HepG2 (cell line): ENCODE results near the gene HSDL1. TPM values are rescaled to one million over a fixed set of nuclear protein-coding genes. Genes with fewer than 3 reads are reported as not detected.

Experiments
- ATF3 ChIP-seq: sonication (generic); formaldehyde crosslinking; IDR thresholded peaks from 2 replicates; pipeline ENCODE4 v1.4.0; 2020; ENCODE audit warnings: missing genetic modification reagents
- CEBPG ChIP-seq: IDR thresholded peaks from 2 replicates; pipeline ENCODE4 v1.6.1; 2016
- DRAP1 ChIP-seq: IDR thresholded peaks from 2 replicates; pipeline ENCODE4 v1.6.1; 2016; ENCODE audit warnings: missing genetic modification reagents, missing compliant biosample characterization
- E2F5 ChIP-seq: sonication (generic); formaldehyde crosslinking; conservative IDR thresholded peaks from 2 replicates; pipeline ENCODE4 v1.4.0; 2020; ENCODE audit warnings: missing genetic modification reagents
- HNF1A ChIP-seq, 2 experiments: sonication (generic) in 1 of 2; formaldehyde crosslinking in 1 of 2; IDR thresholded peaks; 2 replicates each; pipeline versions ENCODE4 v1.4.0 to v1.6.1; 2016 to 2020; ENCODE audit warnings: borderline replicate concordance in 1 of 2, low read depth in 1 of 2, mild to moderate bottlenecking in 1 of 2, missing genetic modification reagents in 1 of 2
- KLF15 ChIP-seq: sonication (generic); formaldehyde crosslinking; IDR thresholded peaks from 2 replicates; pipeline ENCODE4 v1.8.1; 2023; ENCODE audit warnings: borderline replicate concordance, mild to moderate bottlenecking, inconsistent platforms, missing genetic modification reagents, mixed read lengths
- NR2F6 ChIP-seq, 2 experiments: IDR thresholded peaks; 2 replicates each; pipeline ENCODE4 v1.6.1; 2016; ENCODE audit warnings: antibody characterized with exemption in 1 of 2, mild to moderate bottlenecking in 1 of 2
- RCOR2 ChIP-seq: IDR thresholded peaks from 2 replicates; pipeline ENCODE4 v1.6.1; 2016; ENCODE audit warnings: missing biosample characterization, missing genetic modification reagents
- RNF219 ChIP-seq: sonication (generic); formaldehyde crosslinking; IDR thresholded peaks from 2 replicates; pipeline ENCODE4 v1.5.0; 2020; ENCODE audit warnings: mild to moderate bottlenecking, missing genetic modification reagents
- THAP8 ChIP-seq: sonication (generic); formaldehyde crosslinking; IDR thresholded peaks from 2 replicates; pipeline ENCODE4 v1.5.1; 2020; ENCODE audit warnings: missing genetic modification reagents, mild to moderate bottlenecking, borderline replicate concordance
- ZFP62 ChIP-seq: sonication (generic); formaldehyde crosslinking; IDR thresholded peaks from 2 replicates; pipeline ENCODE4 v1.4.0; 2020; ENCODE audit warnings: missing genetic modification reagents
- ZNF317 ChIP-seq: sonication (generic); formaldehyde crosslinking; IDR thresholded peaks from 2 replicates; pipeline ENCODE4 v1.5.0; 2020; ENCODE audit warnings: mild to moderate bottlenecking, missing genetic modification reagents
- ZNF451 ChIP-seq: sonication (generic); formaldehyde crosslinking; IDR thresholded peaks from 2 replicates; pipeline ENCODE4 v1.5.0; 2020; ENCODE audit warnings: mild to moderate bottlenecking, missing genetic modification reagents
- ZNF589 ChIP-seq: sonication (generic); formaldehyde crosslinking; conservative IDR thresholded peaks from 2 replicates; pipeline ENCODE4 v1.8.0; 2022; ENCODE audit warnings: mild to moderate bottlenecking, moderate library complexity, missing genetic modification reagents
- ZNF770 ChIP-seq: sonication (generic); formaldehyde crosslinking; IDR thresholded peaks from 2 replicates; pipeline ENCODE4 v1.5.0; 2020; ENCODE audit warnings: mild to moderate bottlenecking, missing genetic modification reagents
- ZSCAN21 ChIP-seq: sonication (generic); formaldehyde crosslinking; IDR thresholded peaks from 2 replicates; pipeline ENCODE4 v1.8.0; 2022; ENCODE audit warnings: mild to moderate bottlenecking, missing genetic modification reagents, moderate library complexity, borderline replicate concordance
- polyA plus RNA-seq, 8 experiments: library from polyadenylated mRNA; depleted of rRNA in 3 of 8; stranded (reverse) in 7 of 8; unstranded in 1 of 8; fragments of >200 nt; fragmentation: Illumina TruSeq in 4 of 8; extraction: Trizol in 4 of 8; gene quantifications; 2 replicates each; pipeline versions ENCODE4 v1.2.1 to v1.2.3, GENCODE V29; 2011 to 2016; ENCODE audit warnings: low read depth in 4 of 8, missing spikeins in 1 of 8, mixed read lengths in 1 of 8; ENCODE audit not compliant: insufficient read depth in 1 of 8
- total RNA-seq, 5 experiments: library from RNA; depleted of rRNA; stranded (reverse); fragments of >200 nt; fragmentation: Illumina TruSeq; extraction: Trizol; gene quantifications; 2 replicates each; pipeline ENCODE4 v1.2.3, GENCODE V29; 2016; ENCODE audit warnings: low read depth in 1 of 5

The HSDL1 gene
- total and polyA plus RNA-seq, 2 of the 13 experiments (the other 11 are each of a cell fraction or from before 2014, with no cell fraction given) = 49.2 to 49.7 TPM

GRCh38 chr16:84116720-84117493 is 28.1 kb downstream of the HSDL1 start, which contains the start of gene MBTPS1 (continued):
- TF ChIP-seq ZNF770 (CRISPR knock-in tag) (peak; percentile 78), ZSCAN21 (CRISPR knock-in tag) (peak; percentile 74; the same call in 1 of the 2 replicates), CEBPG (CRISPR knock-in tag) (peak; percentile 36), HNF1A (IDR thresholded peaks at IDR 0.05; ENCODE audit: low read depth) (no peak), HNF1A (CRISPR knock-in tag; IDR thresholded peaks at IDR 0.05; ENCODE audit: borderline replicate concordance) (no peak), THAP8 (CRISPR knock-in tag) (peak; percentile 98; the same call in 1 of the 2 replicates), KLF15 (no peak), E2F5 (CRISPR knock-in tag) (peak; percentile 80), RNF219 (CRISPR knock-in tag) (no peak; the same call in 1 of the 2 replicates), ZNF317 (CRISPR knock-in tag) (peak; percentile 76), ZFP62 (CRISPR knock-in tag) (no peak), RCOR2 (no peak), NR2F6 (IDR thresholded peaks at IDR 0.05) (peak; percentile 86), NR2F6 (CRISPR knock-in tag; IDR thresholded peaks at IDR 0.05) (peak; percentile 88), ZNF589 (no peak; the same call in none of the 2 replicates), ZNF451 (CRISPR knock-in tag) (peak; percentile 95; the same call in 1 of the 2 replicates), DRAP1 (CRISPR knock-in tag) (peak; percentile 86), ATF3 (CRISPR knock-in tag) (peak; percentile 8)
